HEK293 (cell line): ENCODE results near the gene ZNF311.
A peak's percentile ranks its signal among the peaks of the same experiment; 100 is the strongest.

Experiments
- CTCF ChIA-PET: fragments of 350-600 bp; formaldehyde crosslinking; extraction: SDS; loops from one replicate; lab custom pipeline; 2021; ENCODE audit warnings: antibody characterized with exemption; lab: Yijun Ruan, JAX
- POLR2A ChIA-PET: fragments of 300-600 bp; formaldehyde crosslinking; extraction: SDS; loops from one replicate; lab custom pipeline; 2020; ENCODE audit warnings: antibody characterized with exemption, inconsistent platforms; lab: Yijun Ruan, JAX
- H3K27ac ChIP-seq: fragments of 200-500 bp; sonication (Bioruptor generic); 2 replicates; pipeline ENCODE4 v1.5.1; 2014; ENCODE audit warnings: low read depth, low read length, control low read depth, inconsistent platforms; ENCODE audit errors: extremely low read depth
- H3K36me3 ChIP-seq, 2 experiments: fragments of 200-500 bp in 1 of 2; sonication (Bioruptor generic) in 1 of 2; 1 replicate in 1 of 2; 2 replicates in 1 of 2; pipeline ENCODE4 v1.5.1; 2014 to 2017; ENCODE audit warnings: inconsistent platforms in 2 of 2, low read length in 2 of 2; ENCODE audit not compliant: control insufficient read depth in 2 of 2, insufficient read depth in 1 of 2
- H3K4me1 ChIP-seq: fragments of 200-500 bp; sonication (Bioruptor generic); 2 replicates; pipeline ENCODE4 v1.5.1; 2014; ENCODE audit warnings: mild to moderate bottlenecking, low read length, inconsistent platforms; ENCODE audit not compliant: control insufficient read depth, insufficient read depth
- H3K4me3 ChIP-seq: 2 replicates; pipeline ENCODE4 v1.5.1; 2011; ENCODE audit warnings: low read depth, mild to moderate bottlenecking, control low read depth, low read length, moderate library complexity
- H3K9me3 ChIP-seq: fragments of 200-500 bp; sonication (Bioruptor generic); 2 replicates; pipeline ENCODE4 v1.5.1; 2014; ENCODE audit warnings: low read depth, low read length, inconsistent platforms; ENCODE audit not compliant: control insufficient read depth, insufficient read depth
- AEBP2 ChIP-seq: fragments of 450-650 bp; formaldehyde crosslinking; IDR thresholded peaks from 2 replicates; pipeline ENCODE4 v1.5.1; 2016; ENCODE audit warnings: missing biosample characterization, missing genetic modification characterization, borderline replicate concordance
- PRDM2 ChIP-seq: fragments of 450-650 bp; formaldehyde crosslinking; IDR thresholded peaks from 2 replicates; pipeline ENCODE4 v1.5.1; 2016; ENCODE audit warnings: missing biosample characterization, missing genetic modification characterization, borderline replicate concordance
- SETDB1 ChIP-seq: IDR thresholded peaks from one replicate; pipeline ENCODE4 v1.6.1; 2017; ENCODE audit warnings: mild to moderate bottlenecking, low read length, moderate library complexity, mixed read lengths; ENCODE audit not compliant: insufficient read length
- ZBTB17 ChIP-seq: fragments of 450-650 bp; formaldehyde crosslinking; IDR thresholded peaks from 2 replicates; pipeline ENCODE4 v1.5.1; 2016; ENCODE audit warnings: missing biosample characterization, missing genetic modification characterization
- ZNF10 ChIP-seq: fragments of 450-650 bp; formaldehyde crosslinking; IDR thresholded peaks from 2 replicates; pipeline ENCODE4 v1.5.1; 2017; ENCODE audit warnings: missing biosample characterization, missing genetic modification characterization
- ZNF133 ChIP-seq: fragments of 450-650 bp; formaldehyde crosslinking; IDR thresholded peaks from 2 replicates; pipeline ENCODE4 v1.5.1; 2016; ENCODE audit warnings: missing biosample characterization, missing genetic modification characterization
- ZNF174 ChIP-seq: fragments of 450-650 bp; formaldehyde crosslinking; IDR thresholded peaks from 2 replicates; pipeline ENCODE4 v1.5.0; 2017; ENCODE audit warnings: missing biosample characterization, mild to moderate bottlenecking, missing genetic modification characterization
- ZNF266 ChIP-seq: fragments of 450-650 bp; formaldehyde crosslinking; IDR thresholded peaks from 2 replicates; pipeline ENCODE4 v1.5.1; 2016; ENCODE audit warnings: missing biosample characterization, missing genetic modification characterization, low read depth
- ZNF311 ChIP-seq: fragments of 450-650 bp; formaldehyde crosslinking; IDR thresholded peaks from 2 replicates; pipeline ENCODE4 v1.5.1; 2017; ENCODE audit warnings: missing biosample characterization, missing genetic modification characterization, borderline replicate concordance
- ZNF398 ChIP-seq: fragments of 450-650 bp; formaldehyde crosslinking; IDR thresholded peaks from 2 replicates; pipeline ENCODE4 v1.5.1; 2017; ENCODE audit warnings: missing biosample characterization, missing genetic modification characterization
- ZNF416 ChIP-seq: fragments of 450-650 bp; formaldehyde crosslinking; IDR thresholded peaks from 2 replicates; pipeline ENCODE4 v1.5.1; 2016; ENCODE audit warnings: missing biosample characterization, missing genetic modification characterization
- ZNF426 ChIP-seq: fragments of 450-650 bp; formaldehyde crosslinking; IDR thresholded peaks from 2 replicates; pipeline ENCODE4 v1.5.1; 2017; ENCODE audit warnings: missing biosample characterization, missing genetic modification characterization, mild to moderate bottlenecking, inconsistent platforms, moderate library complexity
- ZNF48 ChIP-seq: fragments of 450-650 bp; formaldehyde crosslinking; IDR thresholded peaks from 2 replicates; pipeline ENCODE4 v1.5.1; 2016; ENCODE audit warnings: missing biosample characterization, missing genetic modification characterization
- ZNF639 ChIP-seq: fragments of 450-650 bp; formaldehyde crosslinking; IDR thresholded peaks from 2 replicates; pipeline ENCODE4 v1.5.1; 2016; ENCODE audit warnings: missing biosample characterization, missing genetic modification characterization
- ZNF670 ChIP-seq: fragments of 450-650 bp; formaldehyde crosslinking; IDR thresholded peaks from 2 replicates; pipeline ENCODE4 v1.5.1; 2016; ENCODE audit warnings: missing biosample characterization, missing genetic modification characterization, low read depth
- ZNF677 ChIP-seq: fragments of 450-650 bp; IDR thresholded peaks from 2 replicates; pipeline ENCODE4 v1.5.0; 2018; ENCODE audit warnings: missing biosample characterization, mild to moderate bottlenecking, missing genetic modification characterization, moderate library complexity
- ZNF785 ChIP-seq: fragments of 450-650 bp; formaldehyde crosslinking; IDR thresholded peaks from 2 replicates; pipeline ENCODE4 v1.5.1; 2016; ENCODE audit warnings: missing biosample characterization, missing genetic modification characterization
- ZNF843 ChIP-seq: fragments of 450-650 bp; formaldehyde crosslinking; IDR thresholded peaks from 2 replicates; pipeline ENCODE4 v1.5.1; 2016; ENCODE audit warnings: missing biosample characterization, missing genetic modification characterization
- ZSCAN30 ChIP-seq: fragments of 450-650 bp; IDR thresholded peaks from 2 replicates; pipeline ENCODE4 v1.5.1; 2018; ENCODE audit warnings: missing biosample characterization, mild to moderate bottlenecking, missing genetic modification characterization, moderate library complexity

Gene ZNF311

GRCh38 chr6:28996844-28997510 lies 8.1 kb downstream of the ZNF311 start:
- TF ChIP-seq ZNF670 (no peak), ZBTB17 (tag by site-specific recombination) (no peak), ZNF10 (tag by site-specific recombination) (no peak), ZNF416 (tag by site-specific recombination) (no peak), ZSCAN30 (tag by site-specific recombination) (no peak), AEBP2 (no peak), ZNF174 (tag by site-specific recombination) (no peak), ZNF398 (no peak), ZNF639 (tag by site-specific recombination) (no peak), ZNF133 (tag by site-specific recombination) (no peak), ZNF677 (tag by site-specific recombination) (no peak), ZNF785 (no peak), ZNF843 (tag by site-specific recombination) (no peak)
- TF ChIP-seq, all 188 proteins: peak for 0
- Histone ChIP-seq H3K9me3 (no peaks in the 10 kb centered on the region), H3K4me1 (no peaks in the 10 kb centered on the region), H3K36me3 (peaks cover 0 to 6% of the 10 kb centered on the region in 2 experiments; a peak in 1 of 3 replicates), H3K27ac (no peak overlapping the region), H3K4me3 (no peak overlapping the region)
- CTCF ChIA-PET = interaction anchor here (0.6 to 1.6 kb wide), 2 partner anchors 19 to 332 kb away, joined by 3 to 4 read pairs; no protein-coding TSS in a partner anchor
- POLR2A ChIA-PET = interaction anchor here (1.3 kb wide), 1 partner anchor 12 kb away, joined by 9 read pairs; no protein-coding TSS in a partner anchor

GRCh38 chr6:28995093-28995650 lies 9.9 kb downstream of the ZNF311 start:
- H3K4me1 ChIP-seq = no peaks in the 10 kb centered on the region
- ChIA-PET CTCF (interaction anchor here (0.6 to 1.4 kb wide), 2 partner anchors 10 to 218 kb away, joined by 3 to 4 read pairs; no protein-coding TSS in a partner anchor), POLR2A (no interaction called here)
- no peak for TF ChIP-seq ZNF311 (tag by site-specific recombination)
- no peak for TF ChIP-seq PRDM2 (tag by site-specific recombination)
- TF ChIP-seq ZNF48 = no peak
- TF ChIP-seq SETDB1 = peak; percentile 73
- no peak for TF ChIP-seq ZNF266 (tag by site-specific recombination)
- no peak for TF ChIP-seq ZNF426 (tag by site-specific recombination)
- H3K4me3 ChIP-seq = no peak overlapping the region
- peaks cover 0 to 6% of the 10 kb centered on the region in 2 experiments; a peak in 1 of 3 replicates for H3K36me3 ChIP-seq
- H3K27ac ChIP-seq = no peak overlapping the region
- H3K9me3 ChIP-seq = no peaks in the 10 kb centered on the region
